GM23338 (cell line): Measurements from ENCODE around the gene C2CD5. TPM values are rescaled to one million over a fixed set of nuclear protein-coding genes. Genes with fewer than 3 reads are reported as not detected.

Experiments used
- ATAC-seq: fragments of 200-7000 bp; cut with Tn5 transposase; 3 replicates; pipeline ENCODE4 v1.9.1; 2020
- DNase-seq: peaks from one replicate; pipeline ENCODE4 v3.0.0-alpha.2; 2015; ENCODE audit warnings: low spot score
- H2AFZ ChIP-seq: fragments of 200-600 bp; sonication (generic); 2 replicates; pipeline ENCODE4 v1.8.0; 2016; ENCODE audit warnings: antibody characterized with exemption, mild to moderate bottlenecking, moderate library complexity
- H3F3A ChIP-seq: fragments of 200-600 bp; sonication (generic); replicated peaks from 2 replicates; pipeline ENCODE4 v1.8.0; 2017; ENCODE audit warnings: antibody characterized with exemption, mixed run types, low read depth
- H3K27ac ChIP-seq: fragments of 200-600 bp; sonication (generic); 2 replicates; pipeline ENCODE4 v1.6.1; 2016; ENCODE audit warnings: low read depth
- H3K27me3 ChIP-seq: fragments of 200-600 bp; sonication (generic); 2 replicates; pipeline ENCODE4 v1.8.0; 2016; ENCODE audit warnings: mild to moderate bottlenecking, mixed run types, moderate library complexity; ENCODE audit not compliant: insufficient read depth
- H3K36me3 ChIP-seq: fragments of 200-600 bp; sonication (generic); 2 replicates; pipeline ENCODE4 v1.8.0; 2016; ENCODE audit warnings: mild to moderate bottlenecking; ENCODE audit not compliant: insufficient read depth
- H3K4me1 ChIP-seq: fragments of 200-600 bp; sonication (generic); 2 replicates; pipeline ENCODE4 v1.8.0; 2016; ENCODE audit warnings: mild to moderate bottlenecking, moderate library complexity; ENCODE audit not compliant: insufficient read depth
- H3K4me2 ChIP-seq: fragments of 200-600 bp; sonication (generic); 2 replicates; pipeline ENCODE4 v1.7.1; 2017; ENCODE audit warnings: mixed run types
- H3K4me3 ChIP-seq: fragments of 200-600 bp; sonication (generic); 2 replicates; pipeline ENCODE4 v1.6.1; 2016; ENCODE audit warnings: mixed run types
- H3K79me2 ChIP-seq: fragments of 200-600 bp; sonication (generic); replicated peaks from 2 replicates; pipeline ENCODE4 v1.8.0; 2017; ENCODE audit warnings: mild to moderate bottlenecking; ENCODE audit not compliant: insufficient read depth
- H3K9me2 ChIP-seq: fragments of 200-600 bp; sonication (generic); 2 replicates; pipeline ENCODE4 v1.8.0; 2017; ENCODE audit not compliant: insufficient read depth
- H4K20me1 ChIP-seq: fragments of 200-600 bp; sonication (generic); replicated peaks from 2 replicates; pipeline ENCODE4 v1.8.0; 2017; ENCODE audit warnings: mild to moderate bottlenecking; ENCODE audit not compliant: insufficient read depth
- H3K27ac Mint-ChIP-seq: 2 replicates; pipeline ENCODE4 v1.8.0; 2020; ENCODE audit warnings: inconsistent platforms, mild to moderate bottlenecking, moderate library complexity, mixed read lengths
- H3K27me3 Mint-ChIP-seq: 3 replicates; pipeline ENCODE4 v1.8.0; 2022; ENCODE audit warnings: low read depth, mild to moderate bottlenecking, moderate library complexity, mixed read lengths, inconsistent platforms; ENCODE audit not compliant: insufficient read depth, poor library complexity
- H3K36me3 Mint-ChIP-seq: 3 replicates; pipeline ENCODE4 v1.8.0; 2021; ENCODE audit warnings: low read depth, mild to moderate bottlenecking, inconsistent platforms, moderate library complexity, mixed read lengths
- H3K4me1 Mint-ChIP-seq: 3 replicates; pipeline ENCODE4 v1.8.0; 2020; ENCODE audit warnings: mild to moderate bottlenecking, inconsistent platforms, mixed read lengths
- H3K4me3 Mint-ChIP-seq: 3 replicates; pipeline ENCODE4 v1.8.0; 2021; ENCODE audit warnings: moderate library complexity, mild to moderate bottlenecking, inconsistent platforms, mixed read lengths
- H3K9me3 Mint-ChIP-seq: 3 replicates; pipeline ENCODE4 v1.8.0; 2020; ENCODE audit warnings: moderate library complexity, mild to moderate bottlenecking, inconsistent platforms, mixed read lengths
- CREB1 ChIP-seq: fragments of 250-450 bp; sonication (Bioruptor Pico); IDR thresholded peaks from 2 replicates; pipeline ENCODE4 v1.5.0; 2020; ENCODE audit warnings: low read depth, mild to moderate bottlenecking, moderate library complexity
- EZH2 ChIP-seq: fragments of 200-600 bp; sonication (generic); IDR thresholded peaks from one replicate; pipeline ENCODE4 v1.8.0; 2017; ENCODE audit warnings: antibody characterized with exemption, mild to moderate bottlenecking, low read depth; ENCODE audit not compliant: unreplicated experiment
- EZH2phosphoT487 ChIP-seq: fragments of 200-600 bp; sonication (generic); IDR thresholded peaks from one replicate; pipeline ENCODE4 v1.8.1; 2018; ENCODE audit warnings: antibody characterized with exemption; ENCODE audit not compliant: unreplicated experiment
- JUNB ChIP-seq: IDR thresholded peaks from one replicate; pipeline ENCODE4 v1.6.1; 2016; ENCODE audit warnings: antibody characterized with exemption; ENCODE audit not compliant: unreplicated experiment
- NANOG ChIP-seq: IDR thresholded peaks from 2 replicates; pipeline ENCODE4 v1.6.1; 2016; ENCODE audit warnings: antibody characterized with exemption, borderline replicate concordance
- POLR2AphosphoS5 ChIP-seq: IDR thresholded peaks from 2 replicates; pipeline ENCODE4 v1.6.1; 2016; ENCODE audit warnings: antibody characterized with exemption, low read depth
- REST ChIP-seq: IDR thresholded peaks from one replicate; pipeline ENCODE4 v1.6.1; 2018; ENCODE audit warnings: antibody characterized with exemption; ENCODE audit not compliant: unreplicated experiment
- STAT1 ChIP-seq: IDR thresholded peaks from one replicate; pipeline ENCODE4 v1.6.1; 2016; ENCODE audit warnings: antibody characterized with exemption; ENCODE audit not compliant: unreplicated experiment
- ZNF114 ChIP-seq: fragments of 250-450 bp; sonication (Bioruptor Pico); IDR thresholded peaks from 2 replicates; pipeline ENCODE4 v1.5.0; 2020; ENCODE audit warnings: mild to moderate bottlenecking, moderate library complexity
- ZNF331 ChIP-seq: fragments of 250-450 bp; sonication (Bioruptor Pico); IDR thresholded peaks from 2 replicates; pipeline ENCODE4 v1.5.0; 2020; ENCODE audit warnings: low read depth, mild to moderate bottlenecking, moderate library complexity
- polyA plus RNA-seq: library from polyadenylated mRNA; unstranded; fragments of >200 nt; fragmentation: Nextera tagmentation; extraction: Ambion mirVana; gene quantifications from 2 replicates; pipeline ENCODE4 v1.2.1, GENCODE V29; 2016
- total RNA-seq: library from RNA; depleted of rRNA; stranded (reverse); fragments of >200 nt; shearing (Covaris generic); gene quantifications from 2 replicates; pipeline ENCODE4 v1.2.3, GENCODE V29; 2014
- TF ChIP-seq, protein P1 (sequence below), 2 experiments: fragments of 200-600 bp in 1 of 2; sonication (generic) in 1 of 2; conservative IDR thresholded peaks; 2 replicates each; pipeline versions ENCODE4 v1.5.1 to v1.6.1; 2016 to 2017; ENCODE audit warnings: antibody characterized with exemption in 2 of 2, low read depth in 2 of 2, mild to moderate bottlenecking in 2 of 2, moderate library complexity in 1 of 2
- TF ChIP-seq, protein P2 (sequence below): IDR thresholded peaks from 2 replicates; pipeline ENCODE4 v1.6.1; 2016; ENCODE audit warnings: antibody characterized with exemption
- TF ChIP-seq, protein P3 (sequence below): fragments of 250-450 bp; sonication (Bioruptor Pico); IDR thresholded peaks from 2 replicates; pipeline ENCODE4 v1.5.0; 2020; ENCODE audit warnings: mild to moderate bottlenecking, moderate library complexity

C2CD5 gene
- total and polyA plus RNA-seq, 2 experiments from 2014 or later: 22.0 to 68.6 TPM

DNA sequence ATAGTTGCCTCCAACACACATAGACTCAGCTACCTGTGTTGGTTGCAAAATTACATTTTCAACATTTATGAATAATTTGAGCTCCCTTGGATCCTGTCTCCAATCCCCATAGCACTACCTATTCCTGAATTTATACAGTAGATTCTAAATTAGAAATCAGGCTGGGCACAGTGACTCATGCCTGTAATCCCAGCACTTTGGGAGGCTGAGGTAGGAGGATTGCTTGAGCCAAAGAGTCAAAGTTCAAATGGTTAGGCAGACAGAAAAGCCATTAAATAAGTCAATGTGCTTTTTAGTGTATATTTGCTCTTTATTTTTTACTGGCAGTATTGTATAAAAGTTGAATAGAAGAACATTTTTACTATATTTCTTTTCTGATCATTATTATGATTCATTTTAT lies 24.9 kb upstream of the C2CD5 start:
- H3K4me3 Mint-ChIP-seq: no peak overlapping the region
- no peak for ATAC-seq
- no peaks in the 10 kb centered on the region for H3K79me2 ChIP-seq

More for the DNA sequence above, 24.9 kb upstream of the C2CD5 start:
- H3K4me2 ChIP-seq: no peak overlapping the region
- no peak overlapping the region for H3K27ac ChIP-seq
- no peaks in the 10 kb centered on the region for H4K20me1 ChIP-seq
- TF ChIP-seq POLR2AphosphoS5 (no peak), ZNF331 (CRISPR knock-in tag) (no peak), REST (no peak), CREB1 (CRISPR knock-in tag) (no peak), EZH2 (no peak), EZH2phosphoT487 (no peak), STAT1 (no peak), NANOG (no peak), JUNB (no peak), ZNF114 (CRISPR knock-in tag) (no peak)
- TF ChIP-seq, protein P1, sequence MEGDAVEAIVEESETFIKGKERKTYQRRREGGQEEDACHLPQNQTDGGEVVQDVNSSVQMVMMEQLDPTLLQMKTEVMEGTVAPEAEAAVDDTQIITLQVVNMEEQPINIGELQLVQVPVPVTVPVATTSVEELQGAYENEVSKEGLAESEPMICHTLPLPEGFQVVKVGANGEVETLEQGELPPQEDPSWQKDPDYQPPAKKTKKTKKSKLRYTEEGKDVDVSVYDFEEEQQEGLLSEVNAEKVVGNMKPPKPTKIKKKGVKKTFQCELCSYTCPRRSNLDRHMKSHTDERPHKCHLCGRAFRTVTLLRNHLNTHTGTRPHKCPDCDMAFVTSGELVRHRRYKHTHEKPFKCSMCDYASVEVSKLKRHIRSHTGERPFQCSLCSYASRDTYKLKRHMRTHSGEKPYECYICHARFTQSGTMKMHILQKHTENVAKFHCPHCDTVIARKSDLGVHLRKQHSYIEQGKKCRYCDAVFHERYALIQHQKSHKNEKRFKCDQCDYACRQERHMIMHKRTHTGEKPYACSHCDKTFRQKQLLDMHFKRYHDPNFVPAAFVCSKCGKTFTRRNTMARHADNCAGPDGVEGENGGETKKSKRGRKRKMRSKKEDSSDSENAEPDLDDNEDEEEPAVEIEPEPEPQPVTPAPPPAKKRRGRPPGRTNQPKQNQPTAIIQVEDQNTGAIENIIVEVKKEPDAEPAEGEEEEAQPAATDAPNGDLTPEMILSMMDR (conservative IDR thresholded peaks at IDR 0.05; ENCODE audit: low read depth in 2 of 2): no peak
- TF ChIP-seq, protein P2, sequence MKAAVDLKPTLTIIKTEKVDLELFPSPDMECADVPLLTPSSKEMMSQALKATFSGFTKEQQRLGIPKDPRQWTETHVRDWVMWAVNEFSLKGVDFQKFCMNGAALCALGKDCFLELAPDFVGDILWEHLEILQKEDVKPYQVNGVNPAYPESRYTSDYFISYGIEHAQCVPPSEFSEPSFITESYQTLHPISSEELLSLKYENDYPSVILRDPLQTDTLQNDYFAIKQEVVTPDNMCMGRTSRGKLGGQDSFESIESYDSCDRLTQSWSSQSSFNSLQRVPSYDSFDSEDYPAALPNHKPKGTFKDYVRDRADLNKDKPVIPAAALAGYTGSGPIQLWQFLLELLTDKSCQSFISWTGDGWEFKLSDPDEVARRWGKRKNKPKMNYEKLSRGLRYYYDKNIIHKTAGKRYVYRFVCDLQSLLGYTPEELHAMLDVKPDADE: no peak
- TF ChIP-seq, protein P3, sequence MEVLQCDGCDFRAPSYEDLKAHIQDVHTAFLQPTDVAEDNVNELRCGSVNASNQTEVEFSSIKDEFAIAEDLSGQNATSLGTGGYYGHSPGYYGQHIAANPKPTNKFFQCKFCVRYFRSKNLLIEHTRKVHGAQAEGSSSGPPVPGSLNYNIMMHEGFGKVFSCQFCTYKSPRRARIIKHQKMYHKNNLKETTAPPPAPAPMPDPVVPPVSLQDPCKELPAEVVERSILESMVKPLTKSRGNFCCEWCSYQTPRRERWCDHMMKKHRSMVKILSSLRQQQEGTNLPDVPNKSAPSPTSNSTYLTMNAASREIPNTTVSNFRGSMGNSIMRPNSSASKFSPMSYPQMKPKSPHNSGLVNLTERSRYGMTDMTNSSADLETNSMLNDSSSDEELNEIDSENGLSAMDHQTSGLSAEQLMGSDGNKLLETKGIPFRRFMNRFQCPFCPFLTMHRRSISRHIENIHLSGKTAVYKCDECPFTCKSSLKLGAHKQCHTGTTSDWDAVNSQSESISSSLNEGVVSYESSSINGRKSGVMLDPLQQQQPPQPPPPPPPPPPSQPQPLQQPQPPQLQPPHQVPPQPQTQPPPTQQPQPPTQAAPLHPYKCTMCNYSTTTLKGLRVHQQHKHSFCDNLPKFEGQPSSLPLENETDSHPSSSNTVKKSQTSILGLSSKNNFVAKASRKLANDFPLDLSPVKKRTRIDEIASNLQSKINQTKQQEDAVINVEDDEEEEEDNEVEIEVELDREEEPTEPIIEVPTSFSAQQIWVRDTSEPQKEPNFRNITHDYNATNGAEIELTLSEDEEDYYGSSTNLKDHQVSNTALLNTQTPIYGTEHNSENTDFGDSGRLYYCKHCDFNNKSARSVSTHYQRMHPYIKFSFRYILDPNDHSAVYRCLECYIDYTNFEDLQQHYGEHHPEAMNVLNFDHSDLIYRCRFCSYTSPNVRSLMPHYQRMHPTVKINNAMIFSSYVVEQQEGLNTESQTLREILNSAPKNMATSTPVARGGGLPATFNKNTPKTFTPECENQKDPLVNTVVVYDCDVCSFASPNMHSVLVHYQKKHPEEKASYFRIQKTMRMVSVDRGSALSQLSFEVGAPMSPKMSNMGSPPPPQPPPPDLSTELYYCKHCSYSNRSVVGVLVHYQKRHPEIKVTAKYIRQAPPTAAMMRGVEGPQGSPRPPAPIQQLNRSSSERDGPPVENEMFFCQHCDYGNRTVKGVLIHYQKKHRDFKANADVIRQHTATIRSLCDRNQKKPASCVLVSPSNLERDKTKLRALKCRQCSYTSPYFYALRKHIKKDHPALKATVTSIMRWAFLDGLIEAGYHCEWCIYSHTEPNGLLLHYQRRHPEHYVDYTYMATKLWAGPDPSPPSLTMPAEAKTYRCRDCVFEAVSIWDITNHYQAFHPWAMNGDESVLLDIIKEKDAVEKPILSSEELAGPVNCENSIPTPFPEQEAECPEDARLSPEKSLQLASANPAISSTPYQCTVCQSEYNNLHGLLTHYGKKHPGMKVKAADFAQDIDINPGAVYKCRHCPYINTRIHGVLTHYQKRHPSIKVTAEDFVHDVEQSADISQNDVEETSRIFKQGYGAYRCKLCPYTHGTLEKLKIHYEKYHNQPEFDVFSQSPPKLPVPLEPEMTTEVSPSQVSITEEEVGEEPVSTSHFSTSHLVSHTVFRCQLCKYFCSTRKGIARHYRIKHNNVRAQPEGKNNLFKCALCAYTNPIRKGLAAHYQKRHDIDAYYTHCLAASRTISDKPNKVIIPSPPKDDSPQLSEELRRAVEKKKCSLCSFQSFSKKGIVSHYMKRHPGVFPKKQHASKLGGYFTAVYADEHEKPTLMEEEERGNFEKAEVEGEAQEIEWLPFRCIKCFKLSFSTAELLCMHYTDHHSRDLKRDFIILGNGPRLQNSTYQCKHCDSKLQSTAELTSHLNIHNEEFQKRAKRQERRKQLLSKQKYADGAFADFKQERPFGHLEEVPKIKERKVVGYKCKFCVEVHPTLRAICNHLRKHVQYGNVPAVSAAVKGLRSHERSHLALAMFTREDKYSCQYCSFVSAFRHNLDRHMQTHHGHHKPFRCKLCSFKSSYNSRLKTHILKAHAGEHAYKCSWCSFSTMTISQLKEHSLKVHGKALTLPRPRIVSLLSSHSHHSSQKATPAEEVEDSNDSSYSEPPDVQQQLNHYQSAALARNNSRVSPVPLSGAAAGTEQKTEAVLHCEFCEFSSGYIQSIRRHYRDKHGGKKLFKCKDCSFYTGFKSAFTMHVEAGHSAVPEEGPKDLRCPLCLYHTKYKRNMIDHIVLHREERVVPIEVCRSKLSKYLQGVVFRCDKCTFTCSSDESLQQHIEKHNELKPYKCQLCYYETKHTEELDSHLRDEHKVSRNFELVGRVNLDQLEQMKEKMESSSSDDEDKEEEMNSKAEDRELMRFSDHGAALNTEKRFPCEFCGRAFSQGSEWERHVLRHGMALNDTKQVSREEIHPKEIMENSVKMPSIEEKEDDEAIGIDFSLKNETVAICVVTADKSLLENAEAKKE: no peak
- no peaks in the 10 kb centered on the region for H3K4me1 Mint-ChIP-seq
- H3F3A ChIP-seq: no peaks in the 10 kb centered on the region
- 0 out of 3 replicates have a peak, but pooled peaks cover 4% of the 10 kb centered on the region for H3K36me3 Mint-ChIP-seq
- H3K27me3 Mint-ChIP-seq: peaks cover 2% of the 10 kb centered on the region
- 0 out of 2 replicates have a peak, but pooled peaks cover 2% of the 10 kb centered on the region for H3K9me2 ChIP-seq
- no peak overlapping the region for H3K27ac Mint-ChIP-seq
- H3K4me3 ChIP-seq: no peak overlapping the region
- H2AFZ ChIP-seq: no peak overlapping the region
- H3K27me3 ChIP-seq: no peaks in the 10 kb centered on the region
- DNase-seq: no peak
- no peaks in the 10 kb centered on the region for H3K4me1 ChIP-seq
- peaks cover 12% of the 10 kb centered on the region; the same call in 2 of the 3 replicates for H3K9me3 Mint-ChIP-seq
- H3K36me3 ChIP-seq: no peaks in the 10 kb centered on the region
